Measurements from ENCODE around the gene KCNK5. TPM values are rescaled to one million over a fixed set of nuclear protein-coding genes. Genes with fewer than 3 reads are reported as not detected.

KCNK5 gene
- total and polyA plus RNA-seq, 11 donors, result 0.08 to 2.1 (median 0.27) TPM

GRCh38 chr6:39228111-39228971, 934 bp downstream of the KCNK5 start:
- H3K4me1 ChIP-seq, result peaks cover 0 to 30% (median 9%) of the 10 kb centered on the region in 12 donors
- WGBS, 4 donors, result 32 to 55% (median 42%) methylated on average over 24 to 41 of the region's 41 CpGs
- no peak for TF ChIP-seq CTCF (IDR thresholded peaks at IDR 0.05)
- TF ChIP-seq POLR2A (IDR thresholded peaks at IDR 0.05), result no peak
- peak overlapping the region in 11 of 12 donors; percentile 31 to 61 (median 46) for H3K4me3 ChIP-seq
- DNase-seq (no peak), ATAC-seq (no peak)
- H3K27ac ChIP-seq, result peak overlapping the region in 1 of 12 donors; percentile 24
- peaks cover 16 to 56% (median 28%) of the 10 kb centered on the region in 9 donors for H3K27me3 ChIP-seq
- intact Hi-C loops (cut with DNase I), result no loop called here
- no peaks in the 10 kb centered on the region for H3K9me3 ChIP-seq
- H3K36me3 ChIP-seq, result no peaks in the 10 kb centered on the region

GRCh38 chr6:39227476-39227875, 1.8 kb downstream of the KCNK5 start:
- whole genome bisulfite sequencing, 4 donors, result 54 to 62% (median 60%) methylated on average over 9 of the region's 9 CpGs
- Histone ChIP-seq H3K27ac (no peak overlapping the region), H3K27me3 (peaks cover 16 to 56% (median 28%) of the 10 kb centered on the region in 9 donors), H3K9me3 (no peaks in the 10 kb centered on the region), H3K4me1 (peaks cover 0 to 30% (median 9%) of the 10 kb centered on the region in 12 donors), H3K4me3 (peak overlapping the region in 1 of 12 donors; percentile 61), H3K36me3 (no peaks in the 10 kb centered on the region)
- no peak for TF ChIP-seq CTCF (IDR thresholded peaks at IDR 0.05)
- TF ChIP-seq POLR2A (IDR thresholded peaks at IDR 0.05), result no peak
- intact Hi-C loops (cut with DNase I), result no loop called here
- DNase-seq, result no peak
- ATAC-seq, result no peak

DNA sequence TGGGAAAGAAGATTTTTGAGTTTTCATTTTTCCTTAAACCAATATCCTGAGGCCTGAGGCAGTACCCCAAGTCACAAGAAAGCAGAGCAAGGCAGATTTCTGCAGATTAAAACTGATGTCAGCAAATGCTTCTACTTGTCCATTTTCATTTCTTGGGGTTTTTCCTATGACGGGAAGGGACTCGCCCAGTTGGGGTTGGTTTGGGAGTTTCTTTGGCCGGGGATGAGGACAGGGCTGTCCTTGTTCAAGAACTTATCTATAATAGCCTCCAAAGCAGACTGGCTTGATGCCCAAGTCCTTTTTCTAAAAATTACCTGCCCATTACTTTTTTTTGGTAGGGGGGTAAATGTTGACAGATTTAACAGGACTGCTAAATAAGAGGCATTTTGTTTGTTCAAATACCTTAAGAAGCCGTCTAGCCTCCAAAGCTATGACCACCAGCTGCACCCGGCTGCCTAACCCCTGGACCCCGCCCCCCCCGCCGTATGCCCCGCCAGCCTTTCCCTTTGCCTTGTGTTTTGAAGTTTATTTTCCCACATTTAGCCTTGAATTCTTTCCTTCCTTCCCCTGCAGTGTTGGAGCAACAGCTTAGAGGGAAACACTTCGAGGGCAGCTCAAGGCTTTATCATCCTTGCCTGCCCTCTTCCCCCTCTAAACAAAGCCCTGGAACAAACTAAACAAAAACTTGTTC, 2.5 kb downstream of the KCNK5 start:
- H3K4me3 ChIP-seq, result no peak overlapping the region
- H3K4me1 ChIP-seq, result peaks cover 0 to 30% (median 9%) of the 10 kb centered on the region in 12 donors
- TF ChIP-seq POLR2A (IDR thresholded peaks at IDR 0.05) (no peak), CTCF (IDR thresholded peaks at IDR 0.05) (no peak)
- WGBS, 4 donors, result 46 to 57% (median 54%) methylated on average over 10 of the region's 10 CpGs
- no peaks in the 10 kb centered on the region for H3K9me3 ChIP-seq
- H3K27ac ChIP-seq, result peak overlapping the region in 1 of 12 donors; percentile 28
- DNase-seq (no peak), ATAC-seq (no peak)
- no peaks in the 10 kb centered on the region for H3K36me3 ChIP-seq
- H3K27me3 ChIP-seq, result peaks cover 16 to 56% (median 28%) of the 10 kb centered on the region in 9 donors
- intact Hi-C loops (cut with DNase I), result no loop called here

GRCh38 chr6:39225946-39226437, 3.3 kb downstream of the KCNK5 start:
- DNase-seq (peak in 1 of 5 donors; percentile 60), ATAC-seq (no peak)
- Histone ChIP-seq H3K27ac (peak overlapping the region in 1 of 12 donors; percentile 28), H3K4me1 (peaks cover 0 to 30% (median 9%) of the 10 kb centered on the region in 12 donors), H3K36me3 (no peaks in the 10 kb centered on the region), H3K4me3 (no peak overlapping the region), H3K27me3 (peaks cover 16 to 56% (median 28%) of the 10 kb centered on the region in 9 donors), H3K9me3 (no peaks in the 10 kb centered on the region)
- TF ChIP-seq CTCF (IDR thresholded peaks at IDR 0.05) (no peak), POLR2A (IDR thresholded peaks at IDR 0.05) (no peak)
- intact Hi-C loops (cut with DNase I), result no loop called here
- WGBS, 4 donors, result 60 to 76% (median 70%) methylated on average over 6 of the region's 6 CpGs
